HG03575 (cell line): Measurements from ENCODE around the gene CPEB4.

Experiments
- ATAC-seq: cut with Tn5 transposase; IDR thresholded peaks from one replicate; pipeline ENCODE4 v1.9.1; 2021; ENCODE audit not compliant: unreplicated experiment, insufficient number of reproducible peaks, low FRiP score; ENCODE audit errors: extremely low read depth

CPEB4 gene

GRCh38 chr5:173926359-173926758, 38.2 kb downstream of the CPEB4 start:
- no peak for ATAC-seq

DNA sequence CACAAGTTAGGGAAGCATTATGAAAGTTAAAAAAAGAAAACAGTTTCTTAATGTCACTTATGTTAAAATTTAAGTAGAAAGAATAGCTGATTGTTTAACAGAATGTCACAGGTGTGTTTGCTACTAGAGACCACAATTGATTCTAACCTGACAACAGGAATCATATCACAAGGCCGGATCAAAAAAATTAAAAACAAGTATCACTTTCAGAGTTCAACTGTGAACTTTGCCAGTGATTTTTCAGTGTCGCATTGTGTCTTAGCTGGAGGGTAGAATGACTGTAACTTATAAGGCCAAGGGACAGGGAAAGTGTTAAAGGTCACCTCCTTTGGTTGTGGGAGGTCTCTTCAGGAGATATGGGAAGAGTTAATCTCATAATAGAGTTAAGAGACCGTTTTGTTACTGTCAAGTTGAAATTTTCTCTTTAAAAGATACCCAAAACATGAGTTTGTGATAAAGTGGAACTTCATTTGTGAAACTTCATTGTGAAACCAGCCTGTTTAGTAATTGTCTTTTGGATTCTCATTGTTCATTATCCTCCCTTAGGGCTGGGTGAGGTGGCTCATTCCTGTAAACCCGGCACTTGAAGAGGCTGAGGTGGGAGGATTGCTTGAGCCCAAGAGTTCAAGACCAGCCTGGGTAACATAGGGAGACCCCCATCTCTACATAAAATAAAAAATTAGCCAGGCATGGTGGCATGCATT, 40.9 kb downstream of the CPEB4 start:
- no peak for ATAC-seq

DNA sequence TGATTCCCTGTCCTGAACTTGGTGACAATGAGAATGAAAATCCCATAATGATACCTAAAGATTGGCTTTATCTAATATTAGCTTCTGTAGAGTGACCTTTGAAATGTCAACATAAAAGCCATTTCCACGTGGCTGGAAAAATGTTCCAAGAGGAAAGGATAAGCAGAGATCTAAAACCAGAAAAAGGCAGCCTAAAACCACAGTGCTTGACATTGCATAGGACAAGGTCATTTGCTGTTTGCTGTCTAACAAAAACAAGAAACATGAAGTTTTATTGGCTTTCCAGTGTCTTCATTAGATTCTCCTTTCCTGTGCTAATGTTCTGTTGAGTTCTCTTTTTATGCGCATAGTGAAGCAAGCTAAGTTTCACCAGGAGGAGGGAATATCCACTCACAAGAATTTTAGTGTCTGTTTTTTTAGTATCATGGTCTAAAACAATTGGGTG, 44.6 kb downstream of the CPEB4 start:
- no peak for ATAC-seq

GRCh38 chr5:173933901-173934300, 45.8 kb downstream of the CPEB4 start:
- no peak for ATAC-seq

DNA sequence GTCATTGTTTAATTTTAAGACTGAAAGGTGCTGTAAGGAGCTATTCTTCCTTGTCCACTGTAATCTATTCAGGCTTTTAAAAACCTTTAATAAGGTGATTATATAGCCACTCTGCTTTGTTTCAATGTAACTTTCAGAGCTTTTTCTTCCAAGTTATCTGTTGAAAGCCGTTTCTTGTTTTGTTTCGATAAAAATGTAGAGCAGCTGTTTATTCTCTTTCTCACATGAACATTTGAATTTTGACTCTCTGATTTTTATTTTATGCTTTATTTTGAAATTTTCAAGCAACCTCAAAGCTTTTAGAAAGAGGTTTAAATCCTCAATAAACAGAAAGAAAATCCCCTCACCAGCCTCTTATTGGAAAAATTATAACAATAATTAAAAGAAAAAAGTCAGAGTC, 47.2 kb downstream of the CPEB4 start:
- ATAC-seq = no peak

- ATAC-seq = no peak
These were observed 52.1 kb downstream of the CPEB4 start for GRCh38 chr5:173940269-173940668.

DNA sequence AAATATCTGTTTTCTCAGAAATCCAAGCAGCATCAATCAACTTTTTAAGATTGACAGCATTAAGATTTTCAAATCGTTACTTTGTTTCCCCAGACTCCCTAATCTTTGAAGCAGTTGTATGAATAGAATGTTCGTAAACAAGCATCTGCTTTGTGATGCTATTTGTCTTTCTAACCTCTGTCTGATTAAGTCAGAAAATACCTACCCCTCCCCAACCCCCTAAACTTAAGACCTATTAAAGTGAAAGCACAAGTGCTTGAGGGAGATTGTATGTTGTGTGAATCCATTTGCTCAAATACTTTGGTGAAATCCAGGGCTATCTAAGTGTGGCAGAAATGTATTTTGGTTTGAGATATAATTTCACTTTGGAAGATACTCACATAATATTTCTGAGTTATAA, 53.0 kb downstream of the CPEB4 start:
- no peak for ATAC-seq

- no peak for ATAC-seq
These were observed 53.7 kb downstream of the CPEB4 start for GRCh38 chr5:173941758-173942401.

DNA sequence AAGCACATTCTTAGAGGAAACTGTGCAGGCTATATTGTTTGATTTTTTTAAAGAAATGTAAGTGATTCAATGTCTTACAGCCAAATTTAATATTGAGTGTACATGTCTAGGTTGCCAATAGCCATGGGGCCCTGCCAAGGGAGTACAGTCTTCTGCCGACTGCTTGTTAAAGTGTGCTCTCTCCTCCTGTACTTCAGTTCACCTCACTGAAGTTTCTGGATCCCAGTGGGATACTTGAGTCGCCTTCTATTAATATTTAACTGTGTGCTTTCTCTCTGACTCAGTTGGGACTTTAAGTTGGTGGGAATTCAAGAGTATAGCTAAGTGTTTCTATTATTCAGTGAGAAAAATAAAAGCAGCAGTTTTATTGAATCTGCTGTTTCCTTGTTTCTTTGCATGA, 56.4 kb downstream of the CPEB4 start:
- no peak for ATAC-seq

DNA sequence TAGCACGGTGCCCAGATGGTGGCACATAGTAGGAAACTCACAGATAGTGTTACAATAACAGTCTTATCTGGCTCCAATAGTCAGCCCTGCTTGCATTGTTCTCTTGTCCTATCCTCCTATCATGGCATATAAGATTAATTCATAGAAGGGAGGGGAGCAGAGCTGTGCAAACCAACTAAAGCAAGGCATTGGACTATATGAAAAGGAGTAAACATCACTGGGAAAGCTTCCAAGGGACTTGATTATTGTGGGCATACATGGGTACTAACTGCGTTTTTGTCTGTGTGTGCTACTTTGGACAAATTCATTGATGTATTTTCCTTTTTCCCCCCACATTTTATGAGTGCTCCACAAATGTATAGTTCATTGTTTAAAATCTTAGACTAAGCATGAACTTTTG, 57.0 kb downstream of the CPEB4 start:
- ATAC-seq = no peak

DNA sequence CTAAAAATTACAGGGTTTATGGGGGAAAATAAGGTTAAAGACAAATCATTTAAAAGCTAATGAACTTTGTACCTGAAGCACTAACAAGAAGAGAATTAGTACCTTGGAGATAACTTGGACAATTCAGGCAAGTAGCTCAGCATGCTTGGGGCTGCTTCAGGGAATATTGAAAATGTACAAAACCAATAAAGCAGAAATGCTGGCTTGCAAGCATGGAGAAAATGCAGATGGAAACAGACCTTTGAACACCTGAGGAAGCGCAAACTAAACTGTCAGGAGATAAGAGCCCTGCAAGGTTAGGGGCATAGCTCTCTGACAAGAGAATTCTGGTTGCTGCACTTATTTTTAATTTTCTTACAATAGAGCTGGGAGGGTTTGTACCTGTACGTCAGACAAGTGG, 58.2 kb downstream of the CPEB4 start:
- no peak for ATAC-seq

DNA sequence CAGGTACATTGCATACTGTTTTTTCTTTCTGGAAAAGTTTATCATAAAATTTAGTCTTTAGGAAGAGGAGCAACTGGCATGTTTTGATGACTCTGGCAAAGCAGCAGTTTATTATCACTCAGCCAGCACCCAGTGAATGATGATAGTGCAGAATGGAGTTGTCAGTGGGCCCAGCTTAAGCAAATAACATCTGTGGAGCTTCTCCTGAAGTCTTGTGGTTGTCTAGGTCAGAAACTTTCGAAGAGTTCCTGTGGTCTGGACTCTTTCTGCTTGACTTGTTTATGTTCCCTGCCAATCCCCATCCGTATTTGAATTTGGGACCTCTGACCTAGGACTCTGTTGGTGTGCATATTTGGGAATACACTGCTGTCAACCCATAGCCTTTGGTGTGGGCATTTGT, 62.7 kb downstream of the CPEB4 start:
- ATAC-seq = no peak

GRCh38 chr5:173953528-173954090, 65.5 kb downstream of the CPEB4 start:
- ATAC-seq = no peak

- ATAC-seq = no peak
These were observed 66.7 kb downstream of the CPEB4 start for GRCh38 chr5:173954671-173955521.

- ATAC-seq = no peak
These were observed 72.8 kb downstream of the CPEB4 start for GRCh38 chr5:173960986-173961385.

DNA sequence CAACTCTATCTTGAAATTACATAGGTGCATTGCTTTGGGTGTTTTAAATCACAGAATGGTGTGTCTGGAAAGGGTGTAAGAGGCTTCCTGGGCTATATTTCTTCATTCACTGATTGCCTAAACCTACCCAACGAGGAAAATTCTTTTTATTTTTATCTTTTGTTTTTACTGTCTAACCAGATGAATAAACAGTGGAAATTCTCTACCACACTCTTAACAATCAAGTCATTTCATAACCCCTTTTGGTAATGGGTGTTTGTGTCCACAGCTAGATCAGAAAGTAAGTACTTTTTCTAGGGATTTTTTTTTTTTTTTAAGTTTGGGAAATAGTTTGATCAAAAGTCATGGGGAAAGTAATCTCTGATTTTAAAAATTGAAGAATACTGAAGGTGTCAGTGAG, 73.3 kb downstream of the CPEB4 start:
- ATAC-seq = no peak

DNA sequence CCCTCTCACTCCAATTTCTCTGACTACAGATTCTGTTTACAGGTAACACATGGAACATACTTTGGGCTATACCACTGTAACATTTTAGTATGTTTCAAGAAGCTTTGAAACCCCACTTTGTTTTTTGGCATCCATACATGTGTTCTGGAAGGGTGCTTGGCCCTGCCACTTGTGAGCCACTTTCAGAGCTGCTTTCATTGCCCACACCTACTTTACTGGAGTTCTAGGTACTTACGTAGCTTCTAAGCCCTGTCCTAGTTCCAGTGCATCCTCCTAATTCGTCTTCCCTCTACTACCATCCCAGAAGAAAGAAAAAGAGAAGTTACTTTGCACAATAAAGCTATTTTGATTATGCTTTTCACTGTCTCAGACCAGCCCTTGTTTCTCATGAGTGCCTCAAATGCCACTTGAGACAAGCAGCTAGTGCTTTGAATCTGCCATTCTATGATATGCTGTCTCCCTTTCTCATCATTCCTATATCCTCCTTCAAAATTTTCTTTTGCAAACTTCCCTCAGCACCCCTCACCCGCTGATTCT, 74.4 kb downstream of the CPEB4 start:
- ATAC-seq = no peak

DNA sequence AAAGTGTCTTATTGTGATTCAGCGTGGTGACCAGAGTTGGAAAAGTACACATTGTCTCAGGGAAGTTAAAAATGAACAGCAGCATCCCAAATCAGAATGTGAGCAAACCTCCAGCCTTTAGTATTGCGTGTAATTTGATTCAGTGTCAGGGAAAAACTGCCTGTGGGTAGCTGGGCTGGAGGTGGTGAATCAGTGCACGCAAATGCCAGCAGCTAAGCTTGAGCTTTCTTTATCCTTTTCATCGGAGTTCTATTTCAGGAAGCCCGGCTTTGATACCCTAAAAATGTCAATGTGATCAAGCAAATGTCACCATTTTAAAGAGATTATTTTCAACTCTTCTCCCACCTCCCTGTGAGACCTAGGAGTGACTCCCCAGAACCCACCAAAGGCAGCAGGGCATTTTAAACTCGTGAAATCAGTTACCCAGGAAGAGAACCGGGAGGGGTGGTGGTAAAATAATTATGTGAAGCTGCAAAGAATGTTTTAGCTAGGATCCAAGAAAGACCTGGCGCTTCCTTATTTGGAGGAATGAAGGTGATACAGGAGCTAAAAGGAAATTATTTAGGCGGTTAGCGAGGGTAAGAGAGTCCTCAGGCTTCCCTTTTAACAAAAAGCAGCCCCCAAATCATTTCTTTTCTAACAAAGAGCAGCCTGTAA, 75.2 kb downstream of the CPEB4 start:
- ATAC-seq = no peak

DNA sequence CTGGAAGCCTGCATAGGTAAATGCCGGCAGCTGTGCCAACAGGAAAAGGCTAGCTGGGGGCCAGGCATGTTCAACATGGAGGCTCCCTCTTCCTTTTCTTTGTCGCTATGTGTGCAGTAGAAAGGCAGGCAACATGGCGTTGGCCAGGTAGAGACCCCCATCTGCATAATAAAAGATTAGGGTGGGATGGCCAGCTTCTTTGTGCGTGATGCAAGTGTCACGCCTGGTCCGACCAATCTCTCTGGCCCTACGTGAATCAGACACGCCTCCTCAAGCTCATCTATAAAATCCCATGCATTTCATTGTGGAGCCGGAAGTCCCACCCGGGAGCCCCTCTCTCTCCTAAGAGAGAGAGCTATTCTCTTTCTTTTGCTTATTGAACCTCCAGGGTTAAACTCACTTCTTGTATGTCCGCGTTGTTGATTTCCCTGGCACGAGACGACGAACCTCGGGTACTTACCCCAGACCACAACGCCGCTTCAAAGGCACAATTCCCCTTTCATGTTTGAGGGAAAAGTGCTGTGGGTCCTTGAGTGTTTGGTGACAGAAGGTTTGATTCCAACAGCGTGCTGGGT, 75.8 kb downstream of the CPEB4 start:
- ATAC-seq = no peak
